HEK293 (cell line): ENCODE data around the gene TRIP10.
A peak's percentile ranks its signal among the peaks of the same experiment; 100 is the strongest.
"Not testable (repeated sequence)": the region's sequence is repeated elsewhere in the genome, so short reads cannot be mapped to it uniquely, and the experiment has no call there.

Source experiments
- CTCF ChIA-PET: fragments of 350-600 bp; formaldehyde crosslinking; extraction: SDS; loops from one replicate; lab custom pipeline; 2021; ENCODE audit warnings: antibody characterized with exemption; lab: Yijun Ruan, JAX
- POLR2A ChIA-PET: fragments of 300-600 bp; formaldehyde crosslinking; extraction: SDS; loops from one replicate; lab custom pipeline; 2020; ENCODE audit warnings: antibody characterized with exemption, inconsistent platforms; lab: Yijun Ruan, JAX
- H3K27ac ChIP-seq: fragments of 200-500 bp; sonication (Bioruptor generic); 2 replicates; pipeline ENCODE4 v1.5.1; 2014; ENCODE audit warnings: low read depth, low read length, control low read depth, inconsistent platforms; ENCODE audit errors: extremely low read depth
- H3K36me3 ChIP-seq, 2 experiments: fragments of 200-500 bp in 1 of 2; sonication (Bioruptor generic) in 1 of 2; 1 replicate in 1 of 2; 2 replicates in 1 of 2; pipeline ENCODE4 v1.5.1; 2014 to 2017; ENCODE audit warnings: inconsistent platforms in 2 of 2, low read length in 2 of 2; ENCODE audit not compliant: control insufficient read depth in 2 of 2, insufficient read depth in 1 of 2
- H3K4me1 ChIP-seq: fragments of 200-500 bp; sonication (Bioruptor generic); 2 replicates; pipeline ENCODE4 v1.5.1; 2014; ENCODE audit warnings: mild to moderate bottlenecking, low read length, inconsistent platforms; ENCODE audit not compliant: control insufficient read depth, insufficient read depth
- H3K4me3 ChIP-seq: 2 replicates; pipeline ENCODE4 v1.5.1; 2011; ENCODE audit warnings: low read depth, mild to moderate bottlenecking, control low read depth, low read length, moderate library complexity
- H3K9me3 ChIP-seq: fragments of 200-500 bp; sonication (Bioruptor generic); 2 replicates; pipeline ENCODE4 v1.5.1; 2014; ENCODE audit warnings: low read depth, low read length, inconsistent platforms; ENCODE audit not compliant: control insufficient read depth, insufficient read depth
- BCL11B ChIP-seq: fragments of 450-650 bp; formaldehyde crosslinking; IDR thresholded peaks from 2 replicates; pipeline ENCODE4 v1.5.1; 2016; ENCODE audit warnings: low read depth, missing biosample characterization, missing genetic modification characterization
- OSR2 ChIP-seq: fragments of 450-650 bp; formaldehyde crosslinking; IDR thresholded peaks from 2 replicates; pipeline ENCODE4 v1.5.1; 2016; ENCODE audit warnings: missing biosample characterization, missing genetic modification characterization
- ZFP69B ChIP-seq: fragments of 450-650 bp; formaldehyde crosslinking; IDR thresholded peaks from 2 replicates; pipeline ENCODE4 v1.5.1; 2016; ENCODE audit warnings: missing biosample characterization, missing genetic modification characterization
- ZNF157 ChIP-seq: fragments of 450-650 bp; formaldehyde crosslinking; IDR thresholded peaks from 2 replicates; pipeline ENCODE4 v1.5.1; 2016; ENCODE audit warnings: missing biosample characterization, missing genetic modification characterization
- ZNF211 ChIP-seq: fragments of 450-650 bp; formaldehyde crosslinking; IDR thresholded peaks from 2 replicates; pipeline ENCODE4 v1.5.1; 2016; ENCODE audit warnings: low read depth, missing biosample characterization, missing genetic modification characterization
- ZNF274 ChIP-seq, 2 experiments: fragments of 200-500 bp in 1 of 2; fragments of 450-650 bp in 1 of 2; sonication (Bioruptor generic) in 1 of 2; formaldehyde crosslinking in 1 of 2; IDR thresholded peaks; 2 replicates each; pipeline versions ENCODE4 v1.5.1 to v1.6.1; 2014 to 2016; ENCODE audit warnings: borderline replicate concordance in 1 of 2, inconsistent platforms in 1 of 2, low read length in 1 of 2, missing biosample characterization in 1 of 2, missing genetic modification characterization in 1 of 2
- ZNF335 ChIP-seq: fragments of 450-650 bp; formaldehyde crosslinking; conservative IDR thresholded peaks from 2 replicates; pipeline ENCODE4 v1.5.1; 2016; ENCODE audit warnings: missing biosample characterization, missing genetic modification characterization
- ZNF350 ChIP-seq: fragments of 450-650 bp; formaldehyde crosslinking; IDR thresholded peaks from 2 replicates; pipeline ENCODE4 v1.5.0; 2017; ENCODE audit warnings: missing biosample characterization, mild to moderate bottlenecking, missing genetic modification characterization
- ZNF530 ChIP-seq: fragments of 450-650 bp; formaldehyde crosslinking; IDR thresholded peaks from 2 replicates; pipeline ENCODE4 v1.5.1; 2016; ENCODE audit warnings: low read depth, missing biosample characterization, missing genetic modification characterization
- ZNF585B ChIP-seq: fragments of 450-650 bp; formaldehyde crosslinking; IDR thresholded peaks from 2 replicates; pipeline ENCODE4 v1.5.1; 2016; ENCODE audit warnings: missing biosample characterization, missing genetic modification characterization
- ZNF596 ChIP-seq: fragments of 450-650 bp; IDR thresholded peaks from 2 replicates; pipeline ENCODE4 v1.5.0; 2018; ENCODE audit warnings: missing biosample characterization, mild to moderate bottlenecking, missing genetic modification characterization, moderate library complexity
- ZNF624 ChIP-seq: fragments of 450-650 bp; formaldehyde crosslinking; IDR thresholded peaks from 2 replicates; pipeline ENCODE4 v1.5.1; 2017; ENCODE audit warnings: missing biosample characterization, missing genetic modification characterization
- ZNF654 ChIP-seq: fragments of 450-650 bp; formaldehyde crosslinking; IDR thresholded peaks from 2 replicates; pipeline ENCODE4 v1.5.1; 2016; ENCODE audit warnings: low read depth, missing biosample characterization, missing genetic modification characterization
- ZNF701 ChIP-seq: fragments of 450-650 bp; formaldehyde crosslinking; IDR thresholded peaks from 2 replicates; pipeline ENCODE4 v1.5.1; 2016; ENCODE audit warnings: missing biosample characterization, missing genetic modification characterization
- TF ChIP-seq, protein P1 (sequence below): fragments of 450-650 bp; IDR thresholded peaks from 2 replicates; pipeline ENCODE4 v1.5.1; 2018; ENCODE audit warnings: missing biosample characterization, missing genetic modification characterization
- TF ChIP-seq, protein P2 (sequence below): fragments of 450-650 bp; formaldehyde crosslinking; IDR thresholded peaks from 2 replicates; pipeline ENCODE4 v1.5.1; 2016; ENCODE audit warnings: missing biosample characterization, missing genetic modification characterization
- TF ChIP-seq, protein P3 (sequence below): fragments of 450-650 bp; formaldehyde crosslinking; IDR thresholded peaks from 2 replicates; pipeline ENCODE4 v1.5.1; 2017; ENCODE audit warnings: missing biosample characterization, missing genetic modification characterization
- TF ChIP-seq, protein P4 (sequence below): fragments of 450-650 bp; formaldehyde crosslinking; IDR thresholded peaks from 2 replicates; pipeline ENCODE4; 2016; ENCODE audit warnings: missing biosample characterization, missing genetic modification characterization
- TF ChIP-seq, protein P5 (sequence below): fragments of 450-650 bp; formaldehyde crosslinking; IDR thresholded peaks from 2 replicates; pipeline ENCODE4 v1.5.1; 2016; ENCODE audit warnings: missing biosample characterization, missing genetic modification characterization

The TRIP10 gene

DNA sequence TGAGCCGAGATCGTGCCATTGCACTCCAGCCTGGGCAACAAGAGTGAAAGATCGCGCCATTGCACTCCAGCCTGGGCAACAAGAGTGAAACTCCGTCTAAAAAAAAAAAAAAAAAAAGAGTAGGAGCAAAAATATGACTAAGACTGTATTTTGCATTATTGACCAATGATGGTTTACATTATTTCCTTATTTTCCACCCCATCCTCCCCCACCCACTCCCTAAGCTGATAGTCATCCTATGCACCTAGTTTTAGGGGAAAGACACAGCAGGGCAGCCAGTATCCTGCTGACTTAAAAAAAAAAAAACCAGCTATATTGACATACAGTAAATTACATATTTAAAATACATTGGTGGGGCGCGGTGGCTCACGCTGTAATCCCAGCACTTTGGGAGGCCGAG lies 58.2 kb downstream of the TRIP10 start:
- TF ChIP-seq ZNF350, result no peak
- CTCF ChIA-PET, result no interaction called here

DNA sequence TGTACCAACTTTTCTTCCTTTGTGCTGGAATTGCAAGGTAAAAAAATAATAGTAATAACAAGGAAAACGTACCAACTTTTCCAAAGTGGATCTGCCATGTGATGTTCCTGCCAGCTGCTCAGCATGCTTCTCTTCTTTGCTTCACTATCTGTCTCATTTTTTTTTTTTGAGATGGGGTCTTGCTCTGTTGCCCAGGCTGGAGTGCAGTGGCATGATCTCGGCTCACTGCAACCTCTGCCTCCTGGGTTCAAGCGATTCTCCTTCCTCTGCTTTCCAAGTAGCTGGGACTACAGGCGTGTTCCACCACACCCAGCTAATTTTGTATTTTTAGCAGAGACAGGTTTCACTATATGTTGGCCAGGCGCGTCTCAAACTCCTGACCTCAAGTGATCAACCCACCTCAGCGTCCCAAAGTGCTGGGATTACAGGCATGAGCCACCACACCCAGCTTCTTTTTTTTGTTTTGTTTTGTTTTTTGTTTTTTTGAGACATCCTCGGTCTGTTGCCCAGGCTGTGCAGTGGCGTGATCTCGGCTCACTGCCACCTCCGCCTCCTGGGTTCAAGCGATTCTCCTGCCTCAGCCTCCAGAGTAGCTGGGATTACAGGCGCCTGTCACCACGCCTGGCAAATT lies 60.8 kb downstream of the TRIP10 start:
- H3K4me1 ChIP-seq, H3K36me3 ChIP-seq, H3K9me3 ChIP-seq, H3K4me3 ChIP-seq, H3K27ac ChIP-seq: not testable (repeated sequence)
- ChIA-PET CTCF (interaction anchor here (1.2 kb wide), 1 partner anchor 62 kb away, joined by 4 read pairs; no protein-coding TSS in a partner anchor), POLR2A (interaction anchor here (0.6 kb wide), 1 partner anchor 19 kb away, joined by 3 read pairs; no protein-coding TSS in a partner anchor)

More for the DNA sequence above, 58.2 kb downstream of the TRIP10 start:
- POLR2A ChIA-PET, result interaction anchor here (0.7 kb wide), 1 partner anchor 601 kb away, joined by 6 read pairs; no protein-coding TSS in a partner anchor
- Histone ChIP-seq H3K4me3 (no peak overlapping the region), H3K4me1 (0 out of 2 replicates have a peak, but pooled peaks cover 2% of the 10 kb centered on the region), H3K36me3 (no peaks in the 10 kb centered on the region), H3K27ac (no peak overlapping the region), H3K9me3 (no peaks in the 10 kb centered on the region)

DNA sequence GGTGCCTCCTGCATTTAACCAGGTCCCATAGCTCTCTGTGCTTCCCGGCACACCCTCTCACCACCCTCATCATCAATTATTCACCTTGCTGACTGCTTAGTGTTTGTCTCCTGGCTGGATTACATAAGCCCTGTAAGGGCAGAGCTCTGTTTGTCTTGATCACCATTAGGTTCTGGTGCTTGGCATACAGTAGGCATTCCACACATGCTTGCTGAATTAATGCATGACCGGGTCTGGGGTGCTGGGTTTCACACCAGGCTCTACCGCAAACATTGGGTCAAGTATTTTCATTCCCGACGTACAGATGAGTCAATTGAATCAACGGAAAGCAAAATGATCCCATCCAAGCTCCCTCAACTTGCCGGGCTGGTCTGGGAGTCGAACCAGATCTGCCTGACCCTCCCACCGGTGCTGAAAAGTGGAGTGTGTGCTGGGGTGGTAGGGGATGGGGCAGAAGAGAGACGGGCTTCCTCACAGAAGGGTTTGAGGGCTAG lies 61.6 kb downstream of the TRIP10 start:
- no peaks in the 10 kb centered on the region for H3K36me3 ChIP-seq
- no peak for TF ChIP-seq ZNF654
- TF ChIP-seq, protein P1, sequence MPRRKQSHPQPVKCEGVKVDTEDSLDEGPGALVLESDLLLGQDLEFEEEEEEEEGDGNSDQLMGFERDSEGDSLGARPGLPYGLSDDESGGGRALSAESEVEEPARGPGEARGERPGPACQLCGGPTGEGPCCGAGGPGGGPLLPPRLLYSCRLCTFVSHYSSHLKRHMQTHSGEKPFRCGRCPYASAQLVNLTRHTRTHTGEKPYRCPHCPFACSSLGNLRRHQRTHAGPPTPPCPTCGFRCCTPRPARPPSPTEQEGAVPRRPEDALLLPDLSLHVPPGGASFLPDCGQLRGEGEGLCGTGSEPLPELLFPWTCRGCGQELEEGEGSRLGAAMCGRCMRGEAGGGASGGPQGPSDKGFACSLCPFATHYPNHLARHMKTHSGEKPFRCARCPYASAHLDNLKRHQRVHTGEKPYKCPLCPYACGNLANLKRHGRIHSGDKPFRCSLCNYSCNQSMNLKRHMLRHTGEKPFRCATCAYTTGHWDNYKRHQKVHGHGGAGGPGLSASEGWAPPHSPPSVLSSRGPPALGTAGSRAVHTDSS (tag by site-specific recombination), result no peak
- TF ChIP-seq, protein P2, sequence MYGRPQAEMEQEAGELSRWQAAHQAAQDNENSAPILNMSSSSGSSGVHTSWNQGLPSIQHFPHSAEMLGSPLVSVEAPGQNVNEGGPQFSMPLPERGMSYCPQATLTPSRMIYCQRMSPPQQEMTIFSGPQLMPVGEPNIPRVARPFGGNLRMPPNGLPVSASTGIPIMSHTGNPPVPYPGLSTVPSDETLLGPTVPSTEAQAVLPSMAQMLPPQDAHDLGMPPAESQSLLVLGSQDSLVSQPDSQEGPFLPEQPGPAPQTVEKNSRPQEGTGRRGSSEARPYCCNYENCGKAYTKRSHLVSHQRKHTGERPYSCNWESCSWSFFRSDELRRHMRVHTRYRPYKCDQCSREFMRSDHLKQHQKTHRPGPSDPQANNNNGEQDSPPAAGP (tag by site-specific recombination), result no peak
- TF ChIP-seq, protein P3, sequence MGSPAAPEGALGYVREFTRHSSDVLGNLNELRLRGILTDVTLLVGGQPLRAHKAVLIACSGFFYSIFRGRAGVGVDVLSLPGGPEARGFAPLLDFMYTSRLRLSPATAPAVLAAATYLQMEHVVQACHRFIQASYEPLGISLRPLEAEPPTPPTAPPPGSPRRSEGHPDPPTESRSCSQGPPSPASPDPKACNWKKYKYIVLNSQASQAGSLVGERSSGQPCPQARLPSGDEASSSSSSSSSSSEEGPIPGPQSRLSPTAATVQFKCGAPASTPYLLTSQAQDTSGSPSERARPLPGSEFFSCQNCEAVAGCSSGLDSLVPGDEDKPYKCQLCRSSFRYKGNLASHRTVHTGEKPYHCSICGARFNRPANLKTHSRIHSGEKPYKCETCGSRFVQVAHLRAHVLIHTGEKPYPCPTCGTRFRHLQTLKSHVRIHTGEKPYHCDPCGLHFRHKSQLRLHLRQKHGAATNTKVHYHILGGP (tag by site-specific recombination), result no peak
- TF ChIP-seq ZNF530 (tag by site-specific recombination), result no peak
- no peak for TF ChIP-seq OSR2
- TF ChIP-seq ZNF701, result no peak
- TF ChIP-seq ZNF335 (tag by site-specific recombination), result no peak
- TF ChIP-seq ZNF596, result no peak
- TF ChIP-seq, protein P4, sequence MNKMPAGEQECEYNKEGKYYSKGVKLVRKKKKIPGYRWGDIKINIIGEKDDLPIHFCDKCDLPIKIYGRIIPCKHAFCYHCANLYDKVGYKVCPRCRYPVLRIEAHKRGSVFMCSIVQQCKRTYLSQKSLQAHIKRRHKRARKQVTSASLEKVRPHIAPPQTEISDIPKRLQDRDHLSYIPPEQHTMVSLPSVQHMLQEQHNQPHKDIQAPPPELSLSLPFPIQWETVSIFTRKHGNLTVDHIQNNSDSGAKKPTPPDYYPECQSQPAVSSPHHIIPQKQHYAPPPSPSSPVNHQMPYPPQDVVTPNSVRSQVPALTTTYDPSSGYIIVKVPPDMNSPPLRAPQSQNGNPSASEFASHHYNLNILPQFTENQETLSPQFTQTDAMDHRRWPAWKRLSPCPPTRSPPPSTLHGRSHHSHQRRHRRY (tag by site-specific recombination), result no peak
- TF ChIP-seq ZNF157 (tag by site-specific recombination), result no peak
- TF ChIP-seq ZNF211 (tag by site-specific recombination), result no peak
- no peak for TF ChIP-seq BCL11B (tag by site-specific recombination)
- TF ChIP-seq ZNF585B (tag by site-specific recombination), result no peak
- TF ChIP-seq, protein P5, sequence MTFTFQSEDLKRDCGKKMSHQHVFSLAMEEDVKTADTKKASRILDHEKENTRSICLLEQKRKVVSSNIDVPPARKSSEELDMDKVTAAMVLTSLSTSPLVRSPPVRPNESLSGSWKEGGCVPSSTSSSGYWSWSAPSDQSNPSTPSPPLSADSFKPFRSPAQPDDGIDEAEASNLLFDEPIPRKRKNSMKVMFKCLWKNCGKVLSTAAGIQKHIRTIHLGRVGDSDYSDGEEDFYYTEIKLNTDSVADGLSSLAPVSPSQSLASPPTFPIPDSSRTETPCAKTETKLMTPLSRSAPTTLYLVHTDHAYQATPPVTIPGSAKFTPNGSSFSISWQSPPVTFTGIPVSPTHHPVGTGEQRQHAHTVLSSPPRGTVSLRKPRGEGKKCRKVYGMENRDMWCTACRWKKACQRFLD (tag by site-specific recombination), result no peak
- no peak for TF ChIP-seq ZFP69B (tag by site-specific recombination)
- no peak for TF ChIP-seq ZNF274 (IDR thresholded peaks at IDR 0.05; ENCODE audit: low read length)
- TF ChIP-seq ZNF274 (tag by site-specific recombination; IDR thresholded peaks at IDR 0.05; ENCODE audit: borderline replicate concordance), result no peak
- no peak for TF ChIP-seq ZNF624

More for the DNA sequence above, 61.6 kb downstream of the TRIP10 start:
- Histone ChIP-seq H3K4me1 (0 out of 2 replicates have a peak, but pooled peaks cover 2% of the 10 kb centered on the region), H3K4me3 (peak overlapping the region; percentile 36), H3K9me3 (no peaks in the 10 kb centered on the region), H3K27ac (no peak overlapping the region; the same call in 1 of the 2 replicates)
- POLR2A ChIA-PET, result no interaction called here
- CTCF ChIA-PET, result interaction anchor here (0.7 to 1.2 kb wide), 3 partner anchors 10 to 63 kb away, joined by 3 to 4 read pairs (median 4); no protein-coding TSS in a partner anchor
